ENCODE results near the gene KCNJ13.

The KCNJ13 gene

GRCh38 chr2:232787806-232788205 is 11.4 kb upstream of the KCNJ13 start:
- H3K36me3 ChIP-seq (ENCODE audit: control insufficient read depth in 2 of 2, insufficient read depth in 1 of 2, low read length in 2 of 2): peaks cover 12 to 59% of the 10 kb centered on the region in 2 experiments
- POLR2A ChIA-PET: no interaction called here
- H3K4me1 ChIP-seq (ENCODE audit: control insufficient read depth, insufficient read depth, low read length): peaks cover 16% of the 10 kb centered on the region; the same call in 1 of the 2 replicates
- CTCF ChIA-PET: interaction anchor here (0.7 to 1.6 kb wide), 4 partner anchors 10 to 182 kb away, joined by 3 to 5 read pairs (median 3); no protein-coding TSS in a partner anchor
- TF ChIP-seq ZNF488 (tag by site-specific recombination; IDR thresholded peaks at IDR 0.05) (no peak), ZNF280D (tag by site-specific recombination; IDR thresholded peaks at IDR 0.05) (no peak), ZNF626 (tag by site-specific recombination; IDR thresholded peaks at IDR 0.05) (no peak), ZFP41 (tag by site-specific recombination; IDR thresholded peaks at IDR 0.05; ENCODE audit: borderline replicate concordance) (no peak), INSM2 (tag by site-specific recombination; IDR thresholded peaks at IDR 0.05) (no peak), ZNF529 (tag by site-specific recombination; IDR thresholded peaks at IDR 0.05; ENCODE audit: insufficient replicate concordance) (no peak), ZNF426 (tag by site-specific recombination; IDR thresholded peaks at IDR 0.05) (no peak), ZNF350 (tag by site-specific recombination; IDR thresholded peaks at IDR 0.05) (no peak), ZNF37A (tag by site-specific recombination; IDR thresholded peaks at IDR 0.05) (no peak), AEBP2 (tag by site-specific recombination; IDR thresholded peaks at IDR 0.05; ENCODE audit: borderline replicate concordance) (no peak), ZNF501 (tag by site-specific recombination; IDR thresholded peaks at IDR 0.05) (no peak), PRDM10 (tag by site-specific recombination; IDR thresholded peaks at IDR 0.05) (no peak)
- H3K9me3 ChIP-seq (ENCODE audit: control insufficient read depth, insufficient read depth, low read depth, low read length): no peaks in the 10 kb centered on the region
- no peak overlapping the region for H3K27ac ChIP-seq (ENCODE audit: extremely low read depth, low read depth, low read length)
- H3K4me3 ChIP-seq (ENCODE audit: low read depth, low read length): no peak overlapping the region

GRCh38 chr2:232783278-232783677 is 6.9 kb upstream of the KCNJ13 start:
- Histone ChIP-seq H3K4me3 (ENCODE audit: low read depth, low read length) (no peak overlapping the region), H3K27ac (ENCODE audit: extremely low read depth, low read depth, low read length) (no peak overlapping the region), H3K36me3 (ENCODE audit: control insufficient read depth in 2 of 2, insufficient read depth in 1 of 2, low read length in 2 of 2) (peaks cover 0 to 35% of the 10 kb centered on the region in 2 experiments; a peak in 2 of 3 replicates), H3K9me3 (ENCODE audit: control insufficient read depth, insufficient read depth, low read depth, low read length) (no peaks in the 10 kb centered on the region), H3K4me1 (ENCODE audit: control insufficient read depth, insufficient read depth, low read length) (peaks cover 24% of the 10 kb centered on the region)
- ChIA-PET POLR2A (no interaction called here), CTCF (no interaction called here)
- TF ChIP-seq FEZF1 (tag by site-specific recombination; IDR thresholded peaks at IDR 0.05) (no peak), TSHZ1 (tag by site-specific recombination; IDR thresholded peaks at IDR 0.05; ENCODE audit: borderline replicate concordance) (no peak), ZNF624 (tag by site-specific recombination; IDR thresholded peaks at IDR 0.05) (no peak), ZNF514 (tag by site-specific recombination; IDR thresholded peaks at IDR 0.05) (no peak), ZNF391 (tag by site-specific recombination; IDR thresholded peaks at IDR 0.05; ENCODE audit: borderline replicate concordance, low read depth) (no peak), ZNF362 (tag by site-specific recombination; IDR thresholded peaks at IDR 0.05) (no peak)
